Skin of body (tissue), 2 donors: Measurements from ENCODE around the gene TRPC6. TPM values are rescaled to one million over a fixed set of nuclear protein-coding genes. Genes with fewer than 3 reads are reported as not detected.
"Not testable (repeated sequence)": the region's sequence is repeated elsewhere in the genome, so short reads cannot be mapped to it uniquely, and the experiment has no call there.

Experiments
- DNase-seq: peaks from one replicate; lab custom pipeline; 2025; lab: John Stamatoyannopoulos, UW
- total RNA-seq: library from RNA; depleted of rRNA; stranded (reverse); fragments of >200 nt; gene quantifications from one replicate; pipeline ENCODE4 v1.2.3, GENCODE V29; 2014

TRPC6 gene
- total RNA-seq, 1 donor from 2014 or later, result 34.8 TPM

GRCh38 chr11:101523193-101523592, 60.6 kb downstream of the TRPC6 start:
- no peak for DNase-seq

GRCh38 chr11:101521821-101522220, 62.0 kb downstream of the TRPC6 start:
- DNase-seq, result no peak

GRCh38 chr11:101516546-101516945, 67.3 kb downstream of the TRPC6 start:
- no peak for DNase-seq

GRCh38 chr11:101511065-101511464, 72.7 kb downstream of the TRPC6 start:
- DNase-seq, result no peak

- no peak for DNase-seq
Measured at GRCh38 chr11:101510591-101510990, 73.2 kb downstream of the TRPC6 start.

GRCh38 chr11:101509922-101510321, 73.9 kb downstream of the TRPC6 start:
- DNase-seq, result no peak

GRCh38 chr11:101508370-101508769, 75.4 kb downstream of the TRPC6 start:
- no peak for DNase-seq

- peak; percentile 55 for DNase-seq
Measured at GRCh38 chr11:101498891-101499290, 84.9 kb downstream of the TRPC6 start.

GRCh38 chr11:101497291-101497690, 86.5 kb downstream of the TRPC6 start:
- DNase-seq, result no peak

- peak; percentile 46 for DNase-seq
Measured at GRCh38 chr11:101487775-101488174, 96.0 kb downstream of the TRPC6 start.

GRCh38 chr11:101482556-101483124, 101.2 kb downstream of the TRPC6 start:
- DNase-seq, result no peak

- peak; percentile 8 for DNase-seq
Measured at GRCh38 chr11:101478587-101479369, 105.0 kb downstream of the TRPC6 start.

- DNase-seq, result no peak
Measured at GRCh38 chr11:101477926-101478325, 105.9 kb downstream of the TRPC6 start.

GRCh38 chr11:101476191-101476590, 107.6 kb downstream of the TRPC6 start:
- DNase-seq, result peak; percentile 2

GRCh38 chr11:101475699-101476098, 108.1 kb downstream of the TRPC6 start:
- DNase-seq, result no peak

- no peak for DNase-seq
Measured at GRCh38 chr11:101474666-101475065, 109.1 kb downstream of the TRPC6 start.

GRCh38 chr11:101470881-101471520, 112.8 kb downstream of the TRPC6 start:
- DNase-seq, result no peak

- DNase-seq, result no peak
Measured at GRCh38 chr11:101470419-101470818, 113.4 kb downstream of the TRPC6 start.

- DNase-seq, result no peak
Measured at GRCh38 chr11:101466352-101466751, 117.5 kb downstream of the TRPC6 start.

- DNase-seq, result not testable (repeated sequence)
Measured at GRCh38 chr11:101464388-101464787, 119.4 kb downstream of the TRPC6 start.

GRCh38 chr11:101459020-101459419, 124.8 kb downstream of the TRPC6 start:
- no peak for DNase-seq

- DNase-seq, result no peak
Measured at GRCh38 chr11:101458161-101458560, 125.6 kb downstream of the TRPC6 start.

- DNase-seq, result peak; percentile 23
Measured at GRCh38 chr11:101456812-101457211, 127.0 kb downstream of the TRPC6 start.
